IMR-90 (cell line): Measurements from ENCODE around the gene TEX52.

ENCODE experiments used
- CHD1 ChIP-seq: IDR thresholded peaks from 2 replicates; pipeline ENCODE4 v1.6.1; 2012; ENCODE audit warnings: low read depth, low read length, improper control_type of control experiment
- MXI1 ChIP-seq: IDR thresholded peaks from 2 replicates; pipeline ENCODE4 v1.6.1; 2012; ENCODE audit warnings: low read depth, mild to moderate bottlenecking, low read length, moderate library complexity, borderline replicate concordance
- NFE2L2 ChIP-seq: fragments of 150-350 bp; IDR thresholded peaks from 2 replicates; pipeline ENCODE4 v1.6.1; 2016; ENCODE audit warnings: low read depth, mild to moderate bottlenecking, low read length
- POLR2A ChIP-seq: IDR thresholded peaks from 2 replicates; pipeline ENCODE4 v1.6.1; 2012; ENCODE audit warnings: mild to moderate bottlenecking, low read depth, low read length
- RAD21 ChIP-seq: IDR thresholded peaks from 2 replicates; pipeline ENCODE4 v1.6.1; 2012; ENCODE audit warnings: low read length, improper control_type of control experiment
- RCOR1 ChIP-seq: IDR thresholded peaks from 2 replicates; pipeline ENCODE4 v1.6.1; 2012; ENCODE audit warnings: mild to moderate bottlenecking, low read length, improper control_type of control experiment; ENCODE audit not compliant: insufficient replicate concordance
- TF ChIP-seq, protein P1 (sequence below): conservative IDR thresholded peaks from 2 replicates; pipeline ENCODE4 v1.5.1; 2012; ENCODE audit warnings: mild to moderate bottlenecking, low read depth, low read length, improper control_type of control experiment
- TF ChIP-seq, protein P2 (sequence below): fragments of 150-350 bp; IDR thresholded peaks from 2 replicates; pipeline ENCODE4 v1.6.1; 2016; ENCODE audit warnings: low read depth, mild to moderate bottlenecking, low read length, moderate library complexity, borderline replicate concordance
- TF ChIP-seq, protein P3 (sequence below): fragments of 150-350 bp; IDR thresholded peaks from 2 replicates; pipeline ENCODE4 v1.6.1; 2017; ENCODE audit warnings: mild to moderate bottlenecking, antibody characterized with exemption, low read length, low read depth

DNA sequence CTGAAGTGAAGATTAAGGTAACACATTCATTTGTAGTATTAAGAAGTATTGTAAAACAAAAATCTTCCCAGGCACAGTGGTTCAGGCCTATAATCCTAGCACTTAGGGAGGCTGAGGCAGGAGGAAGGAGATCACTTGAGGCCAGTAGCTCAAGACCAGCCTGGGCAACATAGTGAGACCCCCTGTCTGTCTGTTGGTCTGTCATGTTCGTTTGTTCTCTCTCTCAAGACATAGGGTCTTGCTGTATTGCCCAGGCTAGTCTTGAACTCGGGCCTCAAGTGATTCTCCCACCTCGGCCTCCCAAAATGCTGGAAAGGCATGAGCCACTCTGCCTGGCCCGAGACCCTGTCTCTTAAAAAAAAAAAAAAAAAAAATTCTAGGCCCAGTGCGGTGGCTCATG is 40.6 kb upstream of the TEX52 start:
- TF ChIP-seq, protein P1, sequence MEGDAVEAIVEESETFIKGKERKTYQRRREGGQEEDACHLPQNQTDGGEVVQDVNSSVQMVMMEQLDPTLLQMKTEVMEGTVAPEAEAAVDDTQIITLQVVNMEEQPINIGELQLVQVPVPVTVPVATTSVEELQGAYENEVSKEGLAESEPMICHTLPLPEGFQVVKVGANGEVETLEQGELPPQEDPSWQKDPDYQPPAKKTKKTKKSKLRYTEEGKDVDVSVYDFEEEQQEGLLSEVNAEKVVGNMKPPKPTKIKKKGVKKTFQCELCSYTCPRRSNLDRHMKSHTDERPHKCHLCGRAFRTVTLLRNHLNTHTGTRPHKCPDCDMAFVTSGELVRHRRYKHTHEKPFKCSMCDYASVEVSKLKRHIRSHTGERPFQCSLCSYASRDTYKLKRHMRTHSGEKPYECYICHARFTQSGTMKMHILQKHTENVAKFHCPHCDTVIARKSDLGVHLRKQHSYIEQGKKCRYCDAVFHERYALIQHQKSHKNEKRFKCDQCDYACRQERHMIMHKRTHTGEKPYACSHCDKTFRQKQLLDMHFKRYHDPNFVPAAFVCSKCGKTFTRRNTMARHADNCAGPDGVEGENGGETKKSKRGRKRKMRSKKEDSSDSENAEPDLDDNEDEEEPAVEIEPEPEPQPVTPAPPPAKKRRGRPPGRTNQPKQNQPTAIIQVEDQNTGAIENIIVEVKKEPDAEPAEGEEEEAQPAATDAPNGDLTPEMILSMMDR: no peak
- TF ChIP-seq, protein P2, sequence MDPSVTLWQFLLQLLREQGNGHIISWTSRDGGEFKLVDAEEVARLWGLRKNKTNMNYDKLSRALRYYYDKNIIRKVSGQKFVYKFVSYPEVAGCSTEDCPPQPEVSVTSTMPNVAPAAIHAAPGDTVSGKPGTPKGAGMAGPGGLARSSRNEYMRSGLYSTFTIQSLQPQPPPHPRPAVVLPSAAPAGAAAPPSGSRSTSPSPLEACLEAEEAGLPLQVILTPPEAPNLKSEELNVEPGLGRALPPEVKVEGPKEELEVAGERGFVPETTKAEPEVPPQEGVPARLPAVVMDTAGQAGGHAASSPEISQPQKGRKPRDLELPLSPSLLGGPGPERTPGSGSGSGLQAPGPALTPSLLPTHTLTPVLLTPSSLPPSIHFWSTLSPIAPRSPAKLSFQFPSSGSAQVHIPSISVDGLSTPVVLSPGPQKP: no peak
- TF ChIP-seq POLR2A: no peak
- TF ChIP-seq, protein P3, sequence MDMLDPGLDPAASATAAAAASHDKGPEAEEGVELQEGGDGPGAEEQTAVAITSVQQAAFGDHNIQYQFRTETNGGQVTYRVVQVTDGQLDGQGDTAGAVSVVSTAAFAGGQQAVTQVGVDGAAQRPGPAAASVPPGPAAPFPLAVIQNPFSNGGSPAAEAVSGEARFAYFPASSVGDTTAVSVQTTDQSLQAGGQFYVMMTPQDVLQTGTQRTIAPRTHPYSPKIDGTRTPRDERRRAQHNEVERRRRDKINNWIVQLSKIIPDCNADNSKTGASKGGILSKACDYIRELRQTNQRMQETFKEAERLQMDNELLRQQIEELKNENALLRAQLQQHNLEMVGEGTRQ: no peak
- TF ChIP-seq MXI1: no peak
- no peak for TF ChIP-seq RAD21
- TF ChIP-seq RCOR1: no peak
- TF ChIP-seq CHD1: no peak
- TF ChIP-seq NFE2L2: no peak
